ENCODE data around the gene USP25. TPM values are rescaled to one million over a fixed set of nuclear protein-coding genes. Genes with fewer than 3 reads are reported as not detected.

USP25 gene
- total RNA-seq, 1 donor from 2014 or later, result 45.2 TPM

GRCh38 chr21:15744926-15745325 is 15.1 kb downstream of the USP25 start:
- Mint-ChIP-seq H3K9me3 (ENCODE audit: unreplicated experiment) (no peaks in the 10 kb centered on the region), H3K4me3 (ENCODE audit: unreplicated experiment) (no peak overlapping the region), H3K27me3 (ENCODE audit: unreplicated experiment) (no peaks in the 10 kb centered on the region), H3K36me3 (ENCODE audit: unreplicated experiment) (peaks cover 7% of the 10 kb centered on the region), H3K27ac (ENCODE audit: unreplicated experiment) (no peak overlapping the region), H3K4me1 (ENCODE audit: unreplicated experiment) (peaks cover 42% of the 10 kb centered on the region)
- no peak for TF ChIP-seq CTCF (IDR thresholded peaks at IDR 0.05)
- no peak for DNase-seq (ENCODE audit: extremely low spot score, unreplicated experiment)

GRCh38 chr21:15748586-15748985 is 18.8 kb downstream of the USP25 start:
- Mint-ChIP-seq H3K27ac (ENCODE audit: unreplicated experiment) (peak overlapping the region; percentile 85), H3K36me3 (ENCODE audit: unreplicated experiment) (no peaks in the 10 kb centered on the region), H3K4me3 (ENCODE audit: unreplicated experiment) (no peak overlapping the region), H3K9me3 (ENCODE audit: unreplicated experiment) (no peaks in the 10 kb centered on the region), H3K4me1 (ENCODE audit: unreplicated experiment) (peaks cover 43% of the 10 kb centered on the region), H3K27me3 (ENCODE audit: unreplicated experiment) (no peaks in the 10 kb centered on the region)
- TF ChIP-seq CTCF (IDR thresholded peaks at IDR 0.05), result no peak
- no peak for DNase-seq (ENCODE audit: extremely low spot score, unreplicated experiment)

GRCh38 chr21:15749082-15749860 is 19.5 kb downstream of the USP25 start:
- H3K4me1 Mint-ChIP-seq (ENCODE audit: unreplicated experiment), result peaks cover 47% of the 10 kb centered on the region
- TF ChIP-seq CTCF (IDR thresholded peaks at IDR 0.05), result no peak
- H3K27me3 Mint-ChIP-seq (ENCODE audit: unreplicated experiment), result no peaks in the 10 kb centered on the region
- H3K27ac Mint-ChIP-seq (ENCODE audit: unreplicated experiment), result peak overlapping the region; percentile 85
- no peaks in the 10 kb centered on the region for H3K9me3 Mint-ChIP-seq (ENCODE audit: unreplicated experiment)
- no peak for DNase-seq (ENCODE audit: extremely low spot score, unreplicated experiment)
- H3K36me3 Mint-ChIP-seq (ENCODE audit: unreplicated experiment), result no peaks in the 10 kb centered on the region
- peak overlapping the region; percentile 31 for H3K4me3 Mint-ChIP-seq (ENCODE audit: unreplicated experiment)

GRCh38 chr21:15749861-15750159 is 20.0 kb downstream of the USP25 start:
- Mint-ChIP-seq H3K9me3 (ENCODE audit: unreplicated experiment) (peaks cover 4% of the 10 kb centered on the region), H3K4me3 (ENCODE audit: unreplicated experiment) (no peak overlapping the region), H3K27me3 (ENCODE audit: unreplicated experiment) (no peaks in the 10 kb centered on the region), H3K36me3 (ENCODE audit: unreplicated experiment) (no peaks in the 10 kb centered on the region), H3K27ac (ENCODE audit: unreplicated experiment) (peak overlapping the region; percentile 85), H3K4me1 (ENCODE audit: unreplicated experiment) (peaks cover 52% of the 10 kb centered on the region)
- no peak for DNase-seq (ENCODE audit: extremely low spot score, unreplicated experiment)
- TF ChIP-seq CTCF (IDR thresholded peaks at IDR 0.05), result no peak

- H3K4me1 Mint-ChIP-seq (ENCODE audit: unreplicated experiment), result peaks cover 62% of the 10 kb centered on the region
- H3K9me3 Mint-ChIP-seq (ENCODE audit: unreplicated experiment), result peaks cover 5% of the 10 kb centered on the region
- H3K4me3 Mint-ChIP-seq (ENCODE audit: unreplicated experiment), result no peak overlapping the region
- H3K27me3 Mint-ChIP-seq (ENCODE audit: unreplicated experiment), result no peaks in the 10 kb centered on the region
- peak overlapping the region; percentile 6 for H3K27ac Mint-ChIP-seq (ENCODE audit: unreplicated experiment)
- H3K36me3 Mint-ChIP-seq (ENCODE audit: unreplicated experiment), result peaks cover 3% of the 10 kb centered on the region
- DNase-seq (ENCODE audit: extremely low spot score, unreplicated experiment), result no peak
- TF ChIP-seq CTCF (IDR thresholded peaks at IDR 0.05), result no peak
These were observed 21.3 kb downstream of the USP25 start for GRCh38 chr21:15751037-15751436.
